HCT116 (cell line): ENCODE data around the gene PRSS33.

Source experiments
- CTCF ChIP-seq, 3 experiments: fragments of 200-600 bp in 1 of 3; sonication (generic) in 1 of 3; IDR thresholded peaks in 2 of 3; conservative IDR thresholded peaks in 1 of 3; 2 replicates each; pipeline ENCODE4 v1.5.1; 2012 to 2017; ENCODE audit warnings: low read depth in 2 of 3, low read length in 2 of 3, antibody characterized with exemption in 1 of 3, borderline replicate concordance in 1 of 3, control low read depth in 1 of 3, mild to moderate bottlenecking in 1 of 3, mixed read lengths in 1 of 3, mixed run types in 1 of 3, moderate library complexity in 1 of 3; ENCODE audit not compliant: insufficient read depth in 1 of 3
- EGR1 ChIP-seq: IDR thresholded peaks from 2 replicates; pipeline ENCODE4 v1.6.1; 2012; ENCODE audit warnings: low read depth
- EZH2 ChIP-seq: fragments of 200-600 bp; sonication (generic); IDR thresholded peaks from 2 replicates; pipeline ENCODE4 v1.6.1; 2017; ENCODE audit warnings: antibody characterized with exemption, mixed run types
- POLR2A ChIP-seq: IDR thresholded peaks from 2 replicates; pipeline ENCODE4 v1.7.0; 2011; ENCODE audit warnings: borderline replicate concordance; ENCODE audit not compliant: insufficient read depth, insufficient read length; ENCODE audit errors: extremely low read depth
- POLR2AphosphoS5 ChIP-seq: IDR thresholded peaks from 2 replicates; pipeline ENCODE4 v1.6.1; 2011; ENCODE audit warnings: mild to moderate bottlenecking, low read depth, low read length, moderate library complexity
- REST ChIP-seq: IDR thresholded peaks from 2 replicates; pipeline ENCODE4 v1.6.1; 2012; ENCODE audit warnings: low read depth
- SIN3A ChIP-seq: IDR thresholded peaks from 2 replicates; pipeline ENCODE4 v1.6.1; 2012; ENCODE audit warnings: low read depth
- YY1 ChIP-seq: IDR thresholded peaks from 2 replicates; pipeline ENCODE4 v1.6.1; 2011; ENCODE audit warnings: low read length, low read depth, moderate library complexity, mild to moderate bottlenecking; ENCODE audit not compliant: insufficient replicate concordance; ENCODE audit errors: extremely low read depth

GRCh38 chr16:2827374-2827791 lies 40.0 kb upstream of the PRSS33 start:
- TF ChIP-seq POLR2A (no peak), CTCF (IDR thresholded peaks at IDR 0.05 in 2 of 3, conservative IDR thresholded peaks at IDR 0.05 in 1 of 3; ENCODE audit: borderline replicate concordance in 1 of 3, insufficient read depth in 1 of 3, low read depth in 2 of 3, low read length in 2 of 3) (no peak), YY1 (no peak), EZH2 (no peak), REST (no peak), POLR2AphosphoS5 (no peak), EGR1 (no peak), SIN3A (no peak)
